Activated T-helper 1 cell treated with anti-CD3 and anti-CD28 coated beads, Interleukin-2, amount 50 U/mL, for 16 hours (primary cell): ENCODE results near the gene FAM20B.

Experiments
- DNase-seq, 2 donors: peaks; one replicate each; pipeline ENCODE4 v3.0.0-alpha.2; 2020; ENCODE audit warnings: low read depth in 1 of 2, low spot score in 1 of 2

FAM20B gene

GRCh38 chr1:179048339-179049124 is 22.8 kb downstream of the FAM20B start:
- no peak for DNase-seq

GRCh38 chr1:179052776-179053175 is 27.1 kb downstream of the FAM20B start:
- DNase-seq = no peak

GRCh38 chr1:179053486-179053885 is 27.8 kb downstream of the FAM20B start:
- no peak for DNase-seq

- no peak for DNase-seq
Observed at GRCh38 chr1:179055937-179056336, 30.2 kb downstream of the FAM20B start.

- no peak for DNase-seq
Observed at GRCh38 chr1:179058487-179059483, 33.1 kb downstream of the FAM20B start.

GRCh38 chr1:179061360-179062282 is 35.9 kb downstream of the FAM20B start:
- no peak for DNase-seq

GRCh38 chr1:179066471-179066870 is 40.8 kb downstream of the FAM20B start:
- no peak for DNase-seq

- DNase-seq = no peak
Observed at GRCh38 chr1:179077396-179077795, 51.7 kb downstream of the FAM20B start.

GRCh38 chr1:179079113-179079761 is 53.5 kb downstream of the FAM20B start:
- DNase-seq = peak in 1 of 2 donors; percentile 14

GRCh38 chr1:179080866-179081686 is 55.4 kb downstream of the FAM20B start:
- DNase-seq = peak in 1 of 2 donors; percentile 13

- peak; percentile 56 to 63 for DNase-seq
Observed at GRCh38 chr1:179081687-179082332, 56.1 kb downstream of the FAM20B start, which contains the start of gene TOR3A. Gene TOR3A, plus strand, starts transcription at chr1:179082070. Its CDS starts 59 bp downstream, at chr1:179082129.

GRCh38 chr1:179082333-179082998 is 56.8 kb downstream of the FAM20B start:
- DNase-seq = peak in 1 of 2 donors; percentile 9

- no peak for DNase-seq
Observed at GRCh38 chr1:179082999-179083335, 57.3 kb downstream of the FAM20B start.

- no peak for DNase-seq
Observed at GRCh38 chr1:179083533-179083932, 57.8 kb downstream of the FAM20B start.

GRCh38 chr1:179087665-179088064 is 62.0 kb downstream of the FAM20B start:
- DNase-seq = no peak

- DNase-seq = no peak
Observed at GRCh38 chr1:179089827-179090482, 64.3 kb downstream of the FAM20B start.

- DNase-seq = no peak
Observed at GRCh38 chr1:179090522-179090921, 64.8 kb downstream of the FAM20B start.

- no peak for DNase-seq
Observed at GRCh38 chr1:179090923-179091322, 65.2 kb downstream of the FAM20B start.
